Measurements from ENCODE around the gene HSPB2. TPM values are rescaled to one million over a fixed set of nuclear protein-coding genes. Genes with fewer than 3 reads are reported as not detected.

HSPB2 gene
- total RNA-seq, 1 experiment from 2014 or later = not detected

DNA sequence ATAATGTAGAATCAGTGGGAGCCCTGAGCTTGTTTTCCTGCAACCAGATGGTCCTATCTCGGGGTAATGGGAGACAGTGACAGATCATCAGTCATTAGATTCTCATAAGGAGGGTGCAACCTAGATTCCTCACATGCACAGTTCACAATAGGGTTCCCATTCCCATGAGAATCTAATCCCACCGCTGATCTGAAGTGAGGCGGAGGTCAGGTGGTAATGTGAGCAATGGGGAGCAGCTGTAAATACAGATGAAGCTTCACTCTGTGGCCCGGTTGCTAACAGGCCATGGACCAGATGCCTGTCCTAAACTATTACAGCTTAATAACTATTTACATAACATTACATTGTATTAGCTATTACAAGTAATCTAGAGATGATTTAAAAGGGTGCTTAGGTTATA, 41.6 kb downstream of the HSPB2 start:
- TF ChIP-seq, protein P1, sequence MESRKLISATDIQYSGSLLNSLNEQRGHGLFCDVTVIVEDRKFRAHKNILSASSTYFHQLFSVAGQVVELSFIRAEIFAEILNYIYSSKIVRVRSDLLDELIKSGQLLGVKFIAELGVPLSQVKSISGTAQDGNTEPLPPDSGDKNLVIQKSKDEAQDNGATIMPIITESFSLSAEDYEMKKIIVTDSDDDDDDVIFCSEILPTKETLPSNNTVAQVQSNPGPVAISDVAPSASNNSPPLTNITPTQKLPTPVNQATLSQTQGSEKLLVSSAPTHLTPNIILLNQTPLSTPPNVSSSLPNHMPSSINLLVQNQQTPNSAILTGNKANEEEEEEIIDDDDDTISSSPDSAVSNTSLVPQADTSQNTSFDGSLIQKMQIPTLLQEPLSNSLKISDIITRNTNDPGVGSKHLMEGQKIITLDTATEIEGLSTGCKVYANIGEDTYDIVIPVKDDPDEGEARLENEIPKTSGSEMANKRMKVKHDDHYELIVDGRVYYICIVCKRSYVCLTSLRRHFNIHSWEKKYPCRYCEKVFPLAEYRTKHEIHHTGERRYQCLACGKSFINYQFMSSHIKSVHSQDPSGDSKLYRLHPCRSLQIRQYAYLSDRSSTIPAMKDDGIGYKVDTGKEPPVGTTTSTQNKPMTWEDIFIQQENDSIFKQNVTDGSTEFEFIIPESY (IDR thresholded peaks at IDR 0.05; ENCODE audit: extremely low read depth, insufficient replicate concordance, low read length) = no peak
- TF ChIP-seq RAD21 (IDR thresholded peaks at IDR 0.05; ENCODE audit: low read depth) = no peak
- H3K9me2 ChIP-seq (ENCODE audit: insufficient read depth) = no peaks in the 10 kb centered on the region
- ChIA-PET RAD21 (ENCODE audit: low non-redundant PET in 1 of 2, low total read pairs in 2 of 2, uncharacterized antibody in 2 of 2, unreplicated experiment in 2 of 2) (no interaction called here), POLR2A (no interaction called here), CTCF (no interaction called here)
- intact Hi-C loops (cut with micrococcal nuclease) = no loop called here
- no peak overlapping the region for H3K4me2 ChIP-seq (ENCODE audit: low read length)
- no TSS peak for BruUV-seq (replicated peaks)
- H3K27ac ChIP-seq (ENCODE audit: low read depth, low read length) = no peak overlapping the region
- H3K79me2 ChIP-seq (ENCODE audit: insufficient read depth, low read length) = no peaks in the 10 kb centered on the region
- H3K36me3 ChIP-seq (ENCODE audit: control insufficient read depth in 1 of 2, insufficient read depth in 2 of 2, low read length in 2 of 2) = no peaks in the 10 kb centered on the region
- H3K27me3 ChIP-seq (ENCODE audit: insufficient read depth, low read length) = no peaks in the 10 kb centered on the region
- no peak overlapping the region for H3K9ac ChIP-seq (ENCODE audit: low read length)
- no peak overlapping the region for H2AFZ ChIP-seq (ENCODE audit: low read depth, low read length, poor library complexity, severe bottlenecking)
- no peak overlapping the region for H3K4me3 ChIP-seq (replicated peaks in 1 of 2; ENCODE audit: low read depth in 1 of 2, low read length in 2 of 2)
- no peaks in the 10 kb centered on the region for H3K4me1 ChIP-seq (ENCODE audit: control insufficient read depth in 1 of 2, insufficient read depth in 2 of 2, low read length in 2 of 2)
- ATAC-seq (no peak), DNase-seq (ENCODE audit: low read depth, low spot score) (no peak)
- H3K9me3 ChIP-seq (ENCODE audit: control insufficient read depth in 1 of 2, insufficient read depth in 1 of 2, low read depth in 1 of 2, low read length in 2 of 2) = no peaks in the 10 kb centered on the region; a peak in 1 of 4 replicates
- H4K20me1 ChIP-seq (ENCODE audit: insufficient read depth) = no peaks in the 10 kb centered on the region

DNA sequence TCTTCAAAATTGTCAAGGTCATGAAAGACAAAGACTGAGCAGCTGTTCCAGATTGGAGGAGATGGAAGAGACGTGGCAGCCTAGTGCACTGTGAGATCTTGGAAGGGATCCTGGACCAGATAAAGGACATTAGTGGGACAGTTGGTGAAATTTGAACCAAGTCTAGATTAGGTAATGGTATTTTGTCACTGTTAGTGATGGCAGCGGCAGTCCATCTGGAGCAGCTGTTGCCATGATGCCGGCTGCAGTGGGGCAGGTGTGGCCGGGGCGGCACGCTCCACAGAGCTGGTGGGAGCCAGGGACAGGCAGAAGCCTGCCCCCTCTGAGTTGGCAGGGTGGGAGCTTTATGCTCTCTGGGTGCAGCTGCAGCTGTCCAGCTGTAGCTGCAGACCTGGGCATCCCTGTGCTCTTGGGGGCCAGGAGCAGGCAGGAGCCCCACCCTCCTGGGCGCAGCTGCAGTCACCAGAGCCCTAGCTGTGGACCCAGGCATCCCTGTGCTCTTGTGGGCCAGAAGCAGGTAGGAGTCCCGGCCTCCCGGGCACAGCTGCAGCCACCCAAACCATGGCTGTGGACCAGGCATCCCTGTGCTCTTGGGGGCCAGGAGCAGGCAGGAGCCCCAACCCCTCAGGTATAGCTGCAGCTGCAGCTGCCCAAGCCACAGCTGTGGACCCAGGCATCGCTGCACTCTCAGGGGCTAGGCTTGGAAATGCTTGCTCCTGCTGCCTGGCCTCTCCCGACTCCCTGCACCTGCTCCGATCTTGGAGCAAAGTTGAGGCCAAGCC, 45.3 kb downstream of the HSPB2 start:
- no peak for DNase-seq (ENCODE audit: low read depth, low spot score)
- no peak overlapping the region for H3K9ac ChIP-seq (ENCODE audit: low read length)
- intact Hi-C loops (cut with micrococcal nuclease) = no loop called here
- no peaks in the 10 kb centered on the region for H3K9me3 ChIP-seq (ENCODE audit: control insufficient read depth in 1 of 2, insufficient read depth in 1 of 2, low read depth in 1 of 2, low read length in 2 of 2)
- no peak overlapping the region for H3K4me2 ChIP-seq (ENCODE audit: low read length)
- no peaks in the 10 kb centered on the region for H3K36me3 ChIP-seq (ENCODE audit: control insufficient read depth in 1 of 2, insufficient read depth in 2 of 2, low read length in 2 of 2)
- H2AFZ ChIP-seq (ENCODE audit: low read depth, low read length, poor library complexity, severe bottlenecking) = no peak overlapping the region
- RAD21 ChIA-PET (ENCODE audit: low non-redundant PET in 1 of 2, low total read pairs in 2 of 2, uncharacterized antibody in 2 of 2, unreplicated experiment in 2 of 2) = no interaction called here
- no TSS peak for BruUV-seq (replicated peaks)
- H4K20me1 ChIP-seq (ENCODE audit: insufficient read depth) = no peaks in the 10 kb centered on the region
- no peaks in the 10 kb centered on the region for H3K27me3 ChIP-seq (ENCODE audit: insufficient read depth, low read length)
- ATAC-seq = no peak
- no peak overlapping the region for H3K27ac ChIP-seq (ENCODE audit: low read depth, low read length)
- POLR2A ChIA-PET = no interaction called here
- H3K79me2 ChIP-seq (ENCODE audit: insufficient read depth, low read length) = no peaks in the 10 kb centered on the region
- TF ChIP-seq EGR1 (IDR thresholded peaks at IDR 0.05; ENCODE audit: low read depth) (no peak), POLR2AphosphoS5 (IDR thresholded peaks at IDR 0.05; ENCODE audit: low read depth, low read length) (no peak), EZH2phosphoT487 (IDR thresholded peaks at IDR 0.05; ENCODE audit: borderline replicate concordance) (no peak), RAD21 (IDR thresholded peaks at IDR 0.05; ENCODE audit: low read depth) (no peak), YY1 (IDR thresholded peaks at IDR 0.05; ENCODE audit: extremely low read depth, insufficient replicate concordance, low read depth, low read length) (no peak)
- no peak overlapping the region for H3K4me3 ChIP-seq (replicated peaks in 1 of 2; ENCODE audit: low read depth in 1 of 2, low read length in 2 of 2)
- H3K9me2 ChIP-seq (ENCODE audit: insufficient read depth) = no peaks in the 10 kb centered on the region
- CTCF ChIA-PET = no interaction called here
- peaks cover 0 to 7% of the 10 kb centered on the region in 2 experiments; a peak in 2 of 4 replicates for H3K4me1 ChIP-seq (ENCODE audit: control insufficient read depth in 1 of 2, insufficient read depth in 2 of 2, low read length in 2 of 2)
